AG09319 (cell line): ENCODE data around the gene CDK18.

Experiments
- DNase-seq: peaks from one replicate; pipeline ENCODE4 v3.0.0-alpha.2; 2010; ENCODE audit warnings: low read depth; ENCODE audit errors: extremely low read depth
- CTCF ChIP-seq: IDR thresholded peaks from 2 replicates; pipeline ENCODE4 v1.5.1; 2011; ENCODE audit warnings: low read depth, mild to moderate bottlenecking, inconsistent platforms, low read length, moderate library complexity

Gene CDK18

GRCh38 chr1:205561501-205562203, 57.2 kb downstream of the CDK18 start:
- DNase-seq = no peak
- no peak for TF ChIP-seq CTCF

- TF ChIP-seq CTCF = no peak
- DNase-seq = no peak
Observed at GRCh38 chr1:205563927-205564441, 59.5 kb downstream of the CDK18 start.

GRCh38 chr1:205565799-205566198, 61.3 kb downstream of the CDK18 start:
- no peak for TF ChIP-seq CTCF
- no peak for DNase-seq

GRCh38 chr1:205567716-205568115, 63.2 kb downstream of the CDK18 start:
- no peak for TF ChIP-seq CTCF
- no peak for DNase-seq

- TF ChIP-seq CTCF = no peak
- DNase-seq = no peak
Observed at GRCh38 chr1:205568135-205568468, 63.6 kb downstream of the CDK18 start.

- DNase-seq = no peak
- TF ChIP-seq CTCF = peak; percentile 10
Observed at GRCh38 chr1:205568469-205569361, 64.2 kb downstream of the CDK18 start.
